ENCODE data around the gene FAM131B. TPM values are rescaled to one million over a fixed set of nuclear protein-coding genes. Genes with fewer than 3 reads are reported as not detected.
A peak's percentile ranks its signal among the peaks of the same experiment; 100 is the strongest.

Gene FAM131B
- total and polyA plus RNA-seq, 8 donors, result 0.60 to 2.3 (median 1.6) TPM

- Histone ChIP-seq H3K9me3 (no peaks in the 10 kb centered on the region), H3K36me3 (peaks cover 0 to 73% of the 10 kb centered on the region in 2 donors), H3K4me3 (no peak overlapping the region), H3K27me3 (no peaks in the 10 kb centered on the region), H3K4me1 (peaks cover 21 to 94% of the 10 kb centered on the region in 2 donors), H3K27ac (peak overlapping the region; percentile 55 to 80)
- no peak for TF ChIP-seq CTCF (IDR thresholded peaks at IDR 0.05)
- DNase-seq (peak in 1 of 4 donors; percentile 72), ATAC-seq (no peak)
- intact Hi-C loops (cut with DNase I), result no loop called here
Measured at GRCh38 chr7:143390773-143391317, 28.3 kb upstream of the FAM131B start.

DNA sequence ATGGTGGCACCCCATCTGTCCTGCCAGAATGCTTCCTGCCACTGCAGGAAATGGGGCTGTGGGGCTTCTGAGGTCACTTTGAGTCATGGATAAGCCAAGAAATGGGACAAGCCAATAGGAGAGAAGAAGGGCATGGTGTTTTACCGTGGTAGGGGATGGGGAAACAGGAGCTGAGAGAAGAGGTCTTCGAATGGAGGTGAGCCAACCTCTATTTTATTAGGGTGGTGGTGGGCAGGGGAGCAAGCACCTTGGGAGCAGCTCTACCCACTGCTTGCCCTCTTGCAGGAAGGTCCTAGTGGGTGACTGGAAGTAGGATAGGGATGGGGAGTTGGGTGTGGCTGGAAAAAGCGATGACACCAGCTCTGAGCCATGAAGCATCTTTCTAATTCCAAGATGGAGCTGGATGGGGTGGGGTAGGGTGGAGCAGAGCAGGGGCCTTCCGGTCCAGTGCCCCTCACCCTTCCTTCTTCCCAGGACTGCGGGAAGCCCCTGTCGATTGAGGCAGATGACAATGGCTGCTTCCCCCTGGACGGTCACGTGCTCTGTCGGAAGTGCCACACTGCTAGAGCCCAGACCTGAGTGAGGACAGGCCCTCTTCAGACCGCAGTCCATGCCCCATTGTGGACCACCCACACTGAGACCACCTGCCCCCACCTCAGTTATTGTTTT lies 27.7 kb upstream of the FAM131B start:
- peaks cover 0 to 73% of the 10 kb centered on the region in 2 donors for H3K36me3 ChIP-seq
- intact Hi-C loops (cut with DNase I), result no loop called here
- peaks cover 17 to 94% of the 10 kb centered on the region in 2 donors for H3K4me1 ChIP-seq
- no peaks in the 10 kb centered on the region for H3K9me3 ChIP-seq
- no peaks in the 10 kb centered on the region for H3K27me3 ChIP-seq
- ATAC-seq, result no peak
- no peak for TF ChIP-seq CTCF (IDR thresholded peaks at IDR 0.05)
- DNase-seq, result no peak
- no peak overlapping the region for H3K4me3 ChIP-seq
- H3K27ac ChIP-seq, result peak overlapping the region; percentile 55 to 80

DNA sequence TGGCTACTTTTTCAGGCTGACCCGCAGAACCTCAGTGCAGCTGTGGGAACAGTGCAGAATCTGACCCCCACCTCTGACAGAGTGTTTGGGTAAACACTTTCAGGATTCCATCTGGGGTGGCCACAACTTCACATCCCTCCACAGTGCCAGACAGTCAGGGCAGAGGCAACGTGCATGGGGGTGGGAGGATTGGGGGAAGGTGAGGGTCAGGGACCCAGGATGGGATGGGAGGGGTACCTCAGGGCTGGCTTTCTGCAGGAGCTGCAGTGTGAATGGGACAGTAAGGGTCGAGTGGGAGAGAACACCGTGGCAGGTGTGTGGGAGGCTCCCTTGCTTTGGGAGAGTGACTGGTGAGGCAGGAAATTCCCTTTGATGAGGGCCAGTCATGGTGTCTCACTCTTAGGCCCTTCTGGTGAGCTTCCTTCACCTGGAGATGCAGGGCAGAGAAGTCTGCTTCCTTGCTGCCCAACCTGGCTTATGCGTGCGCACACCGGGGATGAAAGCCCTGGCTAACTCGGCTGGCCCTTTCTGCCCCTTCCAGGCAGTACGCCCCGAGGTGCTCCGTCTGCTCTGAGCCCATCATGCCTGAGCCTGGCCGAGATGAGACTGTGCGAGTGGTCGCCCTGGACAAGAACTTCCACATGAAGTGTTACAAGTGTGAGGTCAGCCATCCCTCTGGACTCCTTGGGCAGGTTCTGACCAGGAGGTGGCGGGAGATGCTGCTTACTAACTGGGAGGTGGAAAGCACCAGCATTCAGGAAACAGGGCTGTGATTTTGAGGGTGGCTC lies 27.0 kb upstream of the FAM131B start:
- peaks cover 0 to 73% of the 10 kb centered on the region in 2 donors for H3K36me3 ChIP-seq

DNA sequence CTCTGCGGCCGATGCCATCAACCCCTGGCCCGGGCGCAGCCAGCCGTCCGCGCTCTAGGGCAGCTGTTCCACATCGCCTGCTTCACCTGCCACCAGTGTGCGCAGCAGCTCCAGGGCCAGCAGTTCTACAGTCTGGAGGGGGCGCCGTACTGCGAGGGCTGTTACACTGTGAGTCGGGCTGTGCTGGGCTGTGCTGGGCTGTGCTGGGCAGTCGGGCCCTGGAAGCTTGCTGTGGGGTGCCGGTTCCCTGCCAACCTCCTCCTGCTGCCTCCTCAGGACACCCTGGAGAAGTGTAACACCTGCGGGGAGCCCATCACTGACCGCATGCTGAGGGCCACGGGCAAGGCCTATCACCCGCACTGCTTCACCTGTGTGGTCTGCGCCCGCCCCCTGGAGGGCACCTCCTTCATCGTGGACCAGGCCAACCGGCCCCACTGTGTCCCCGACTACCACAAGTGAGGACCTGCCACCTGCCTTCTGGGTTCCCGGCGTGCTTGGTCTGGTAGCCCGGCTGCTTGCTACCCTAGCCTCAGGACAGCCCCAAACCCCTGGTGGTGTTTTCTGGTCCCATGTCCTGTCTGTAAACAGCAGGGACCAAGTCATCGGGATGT lies 26.1 kb upstream of the FAM131B start:
- intact Hi-C loops (cut with DNase I), result no loop called here
- ATAC-seq (no peak), DNase-seq (peak in 2 of 4 donors; percentile 23 to 78)
- Histone ChIP-seq H3K36me3 (peaks cover 0 to 77% of the 10 kb centered on the region in 2 donors), H3K9me3 (no peaks in the 10 kb centered on the region), H3K4me3 (no peak overlapping the region), H3K27me3 (no peaks in the 10 kb centered on the region), H3K27ac (no peak overlapping the region), H3K4me1 (peaks cover 25 to 100% of the 10 kb centered on the region in 2 donors)
- TF ChIP-seq CTCF (IDR thresholded peaks at IDR 0.05), result no peak

More for the DNA sequence above, 27.0 kb upstream of the FAM131B start:
- DNase-seq (peak in 1 of 4 donors; percentile 66), ATAC-seq (no peak)
- TF ChIP-seq CTCF (IDR thresholded peaks at IDR 0.05), result no peak
- H3K27ac ChIP-seq, result no peak overlapping the region
- intact Hi-C loops (cut with DNase I), result no loop called here
- H3K4me3 ChIP-seq, result no peak overlapping the region
- no peaks in the 10 kb centered on the region for H3K9me3 ChIP-seq
- no peaks in the 10 kb centered on the region for H3K27me3 ChIP-seq
- peaks cover 16 to 94% of the 10 kb centered on the region in 2 donors for H3K4me1 ChIP-seq

All from left lung (tissue), 10 donors.